ENCODE results near the gene COPRS. TPM values are rescaled to one million over a fixed set of nuclear protein-coding genes. Genes with fewer than 3 reads are reported as not detected.
A peak's percentile ranks its signal among the peaks of the same experiment; 100 is the strongest.

The COPRS gene
- total and polyA plus RNA-seq, 2 of the 8 experiments (the other 6 are each of a cell fraction or from before 2014, with no cell fraction given) = 40.9 to 49.3 TPM

GRCh38 chr17:31842195-31843069 lies 16.6 kb downstream of the COPRS start (continued):
- TF ChIP-seq EP300 (IDR thresholded peaks at IDR 0.05; ENCODE audit: borderline replicate concordance in 1 of 2, low read depth in 2 of 2, low read length in 2 of 2) (no peak), SAP30 (IDR thresholded peaks at IDR 0.05; ENCODE audit: insufficient read depth, insufficient replicate concordance, low read length) (no peak), NANOG (IDR thresholded peaks at IDR 0.05; ENCODE audit: insufficient read depth, low read depth, low read length, poor library complexity, severe bottlenecking) (no peak), CEBPB (IDR thresholded peaks at IDR 0.05; ENCODE audit: low read depth, low read length) (no peak), MAX (IDR thresholded peaks at IDR 0.05) (peak; percentile 89), CTCF (IDR thresholded peaks at IDR 0.05; ENCODE audit: control extremely low read depth in 1 of 3, insufficient read depth in 1 of 3, low read depth in 1 of 3, low read length in 3 of 3) (peak; percentile 83 to 93 (median 93)), NRF1 (IDR thresholded peaks at IDR 0.05; ENCODE audit: low read depth, low read length) (no peak), SIX5 (IDR thresholded peaks at IDR 0.05; ENCODE audit: low read depth, low read length) (no peak), POU5F1 (IDR thresholded peaks at IDR 0.05; ENCODE audit: low read depth, low read length) (no peak), BACH1 (IDR thresholded peaks at IDR 0.05; ENCODE audit: low read length) (no peak), BCL11A (IDR thresholded peaks at IDR 0.05; ENCODE audit: low read depth in 2 of 2, low read length in 2 of 2) (no peak), JUN (IDR thresholded peaks at IDR 0.05; ENCODE audit: low read depth, low read length) (0 out of 2 replicates have a peak, but pooled peaks have one; percentile 1), SP4 (IDR thresholded peaks at IDR 0.05; ENCODE audit: low read length) (no peak), RAD21 (IDR thresholded peaks at IDR 0.05 in 1 of 2, conservative IDR thresholded peaks at IDR 0.05 in 1 of 2; ENCODE audit: low read depth in 2 of 2, low read length in 2 of 2) (peak; percentile 100), TBP (IDR thresholded peaks at IDR 0.05; ENCODE audit: low read depth, low read length) (0 out of 2 replicates have a peak, but pooled peaks have one; percentile 23), SIN3A (conservative IDR thresholded peaks at IDR 0.05 in 1 of 2, IDR thresholded peaks at IDR 0.05 in 1 of 2; ENCODE audit: low read depth in 1 of 2, low read length in 2 of 2) (no peak), PHF8 (conservative IDR thresholded peaks at IDR 0.05; ENCODE audit: low read depth, low read length) (no peak), YY1 (IDR thresholded peaks at IDR 0.05; ENCODE audit: low read depth, low read length) (0 out of 2 replicates have a peak, but pooled peaks have one; percentile 19)
- TF ChIP-seq, protein P1, sequence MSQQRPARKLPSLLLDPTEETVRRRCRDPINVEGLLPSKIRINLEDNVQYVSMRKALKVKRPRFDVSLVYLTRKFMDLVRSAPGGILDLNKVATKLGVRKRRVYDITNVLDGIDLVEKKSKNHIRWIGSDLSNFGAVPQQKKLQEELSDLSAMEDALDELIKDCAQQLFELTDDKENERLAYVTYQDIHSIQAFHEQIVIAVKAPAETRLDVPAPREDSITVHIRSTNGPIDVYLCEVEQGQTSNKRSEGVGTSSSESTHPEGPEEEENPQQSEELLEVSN (IDR thresholded peaks at IDR 0.05) = peak; percentile 78
